SH-SY5Y (cell line): ENCODE results near the gene C12orf75.

Experiments used
- GATA2 ChIP-seq: IDR thresholded peaks from 2 replicates; pipeline ENCODE4 v1.6.1; 2011; ENCODE audit warnings: mild to moderate bottlenecking, low read depth, low read length
- GATA3 ChIP-seq: IDR thresholded peaks from 2 replicates; pipeline ENCODE4 v1.6.1; 2011; ENCODE audit warnings: low read depth, mild to moderate bottlenecking, low read length, moderate library complexity

GRCh38 chr12:105352052-105352451 is 21.6 kb downstream of the C12orf75 start:
- TF ChIP-seq GATA2 (no peak), GATA3 (no peak)
